HL-60/S4 treated with phorbol 12-myristate 13-acetate at 8.2 ng/mL for 4 days and 3 days (cell line): Measurements from ENCODE around the gene SIX3.

Experiments
- in situ Hi-C: fragments of 300-500 bp; cut with MboI; formaldehyde crosslinking; loops from 2 replicates; pipeline ENCODE4 v1.15.0; 2022; ENCODE audit warnings: low sequenced_read_pairs

SIX3 gene

DNA sequence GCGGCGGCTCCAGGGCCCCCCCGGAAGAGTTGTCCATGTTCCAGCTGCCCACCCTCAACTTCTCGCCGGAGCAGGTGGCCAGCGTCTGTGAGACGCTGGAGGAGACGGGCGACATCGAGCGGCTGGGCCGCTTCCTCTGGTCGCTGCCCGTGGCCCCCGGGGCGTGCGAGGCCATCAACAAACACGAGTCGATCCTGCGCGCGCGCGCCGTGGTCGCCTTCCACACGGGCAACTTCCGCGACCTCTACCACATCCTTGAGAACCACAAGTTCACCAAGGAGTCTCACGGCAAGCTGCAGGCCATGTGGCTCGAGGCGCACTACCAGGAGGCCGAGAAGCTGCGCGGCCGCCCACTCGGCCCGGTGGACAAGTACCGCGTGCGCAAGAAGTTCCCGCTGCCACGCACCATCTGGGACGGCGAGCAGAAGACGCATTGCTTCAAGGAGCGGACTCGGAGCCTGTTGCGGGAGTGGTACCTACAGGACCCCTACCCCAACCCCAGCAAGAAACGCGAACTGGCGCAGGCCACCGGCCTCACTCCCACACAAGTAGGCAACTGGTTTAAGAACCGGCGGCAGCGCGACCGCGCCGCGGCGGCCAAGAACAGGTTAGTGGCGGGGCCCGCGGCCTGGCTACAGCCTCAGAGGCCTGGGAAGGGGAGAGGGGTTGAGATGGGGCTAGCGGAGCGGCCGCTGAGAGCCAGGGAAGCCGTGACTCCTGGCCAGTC is 965 bp downstream of the SIX3 start:
- in situ Hi-C loops = no loop called here

DNA sequence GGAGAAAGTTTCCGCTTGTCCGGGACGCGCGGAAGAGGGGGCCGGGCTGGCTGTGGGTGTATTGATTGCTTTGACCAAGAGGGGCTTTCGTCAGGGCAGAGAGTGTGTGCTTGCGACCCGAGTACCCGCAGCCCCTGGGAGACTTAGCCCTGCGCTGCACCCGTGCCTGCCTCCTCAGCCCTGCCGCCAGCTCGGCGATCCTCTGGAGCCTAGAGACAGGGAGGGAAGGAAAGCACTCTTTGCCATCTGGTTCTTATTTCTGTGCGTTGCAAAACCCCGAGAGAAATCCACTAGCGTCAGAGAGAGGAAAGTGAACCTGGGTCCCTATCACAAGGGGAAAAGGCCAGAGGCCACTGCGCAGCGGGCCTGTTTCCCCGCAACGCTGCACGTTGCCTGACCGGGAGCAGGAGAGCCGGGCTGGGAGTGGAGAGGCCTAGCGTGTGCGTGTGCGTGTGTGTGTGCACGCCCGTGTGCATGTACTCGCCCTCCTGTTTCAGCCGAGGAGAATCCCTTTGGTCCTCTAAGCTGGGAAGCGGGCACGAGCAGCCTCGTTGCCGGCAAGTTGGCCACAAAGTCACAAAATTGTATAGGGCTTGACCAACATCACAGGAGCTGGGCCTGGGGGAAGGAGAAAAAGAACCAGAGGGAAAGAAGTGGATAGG is 1.7 kb downstream of the SIX3 start:
- in situ Hi-C loops = no loop called here

DNA sequence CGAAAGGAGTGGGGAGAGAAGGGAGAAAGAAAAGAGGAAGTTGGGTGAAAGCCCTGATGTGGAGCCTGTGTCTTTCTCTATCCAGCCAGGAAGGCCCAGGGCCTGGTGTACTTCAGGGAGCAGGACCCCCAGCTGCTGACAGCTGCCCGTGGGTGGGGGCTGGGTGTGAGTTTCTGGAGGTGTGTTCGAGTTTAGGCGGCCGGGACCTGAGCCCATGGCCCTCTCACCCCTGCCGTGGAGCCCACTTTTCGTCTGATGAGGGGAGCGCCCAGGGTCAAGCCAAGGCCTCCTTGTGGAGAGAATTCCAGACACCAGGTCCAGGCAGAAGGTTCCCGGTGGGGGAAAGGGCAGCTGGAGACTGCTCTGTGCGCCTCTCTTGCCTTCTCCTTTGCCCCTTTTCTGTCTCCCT is 2.2 kb downstream of the SIX3 start:
- in situ Hi-C loops = no loop called here

DNA sequence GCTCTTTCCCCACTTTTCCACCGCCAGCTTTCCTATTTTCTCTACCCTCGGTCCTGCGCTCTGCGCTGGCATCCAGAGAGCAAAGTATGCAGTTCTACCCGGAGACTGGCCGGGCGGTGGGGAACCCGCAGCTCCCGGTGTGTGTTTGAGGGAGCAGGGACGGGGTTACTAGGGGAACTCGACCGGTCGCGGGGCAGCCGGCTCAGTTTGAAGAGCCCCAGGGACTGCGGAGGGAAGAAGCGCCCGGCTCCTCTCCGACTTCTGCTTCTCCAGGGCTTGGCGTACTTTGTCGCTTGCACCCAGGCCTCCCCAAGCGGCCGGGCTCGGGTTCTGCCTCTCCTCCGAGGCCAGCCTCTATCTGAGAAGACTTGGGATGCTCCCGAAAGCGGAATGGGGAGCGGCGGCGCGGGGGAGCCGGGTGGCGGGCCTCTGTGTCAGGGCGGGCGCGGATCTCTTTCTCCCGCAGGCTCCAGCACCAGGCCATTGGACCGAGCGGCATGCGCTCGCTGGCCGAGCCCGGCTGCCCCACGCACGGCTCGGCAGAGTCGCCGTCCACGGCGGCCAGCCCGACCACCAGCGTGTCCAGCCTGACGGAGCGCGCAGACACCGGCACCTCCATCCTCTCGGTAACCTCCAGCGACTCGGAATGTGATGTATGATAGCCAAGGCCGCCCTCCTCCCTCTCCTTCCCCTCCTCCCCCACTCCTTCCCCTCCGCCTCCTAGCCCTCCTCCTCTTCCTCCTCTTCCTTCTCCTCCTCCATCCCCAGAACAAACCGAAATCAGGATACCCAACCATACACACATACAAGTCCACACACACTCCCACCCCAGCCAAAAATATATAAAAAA is 2.8 kb downstream of the SIX3 start:
- in situ Hi-C loops = no loop called here

DNA sequence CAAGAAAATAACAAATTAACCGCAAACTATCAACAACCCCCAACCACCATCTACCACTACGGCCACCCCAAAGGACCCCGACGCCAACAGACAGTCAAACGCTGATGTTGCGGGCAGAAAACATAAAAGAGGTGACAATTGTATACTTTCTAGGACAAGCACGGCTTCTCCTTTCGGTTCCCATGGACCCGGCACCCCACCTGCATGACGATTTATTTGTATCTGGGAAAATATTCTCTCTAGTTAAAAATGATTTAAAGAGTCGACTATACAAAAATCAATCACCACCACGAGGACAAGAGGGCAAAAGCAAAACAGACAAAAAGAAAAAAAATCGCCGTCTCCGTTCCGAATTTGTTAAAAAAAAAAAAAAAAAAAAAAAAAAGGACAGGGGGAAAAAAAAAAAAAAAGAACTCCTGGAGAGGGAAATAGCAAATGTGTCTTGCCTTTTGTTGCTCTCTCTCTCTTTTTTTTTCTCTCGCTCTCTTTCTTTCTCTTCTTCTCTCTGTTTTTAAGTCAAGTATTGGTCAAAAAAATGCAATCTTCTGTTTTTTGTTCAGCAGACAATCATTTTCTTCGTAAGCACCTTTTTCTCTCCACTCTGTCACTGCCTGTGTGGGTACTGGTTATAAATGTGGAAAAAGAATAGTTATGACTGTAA is 3.6 kb downstream of the SIX3 start:
- in situ Hi-C loops = no loop called here

DNA sequence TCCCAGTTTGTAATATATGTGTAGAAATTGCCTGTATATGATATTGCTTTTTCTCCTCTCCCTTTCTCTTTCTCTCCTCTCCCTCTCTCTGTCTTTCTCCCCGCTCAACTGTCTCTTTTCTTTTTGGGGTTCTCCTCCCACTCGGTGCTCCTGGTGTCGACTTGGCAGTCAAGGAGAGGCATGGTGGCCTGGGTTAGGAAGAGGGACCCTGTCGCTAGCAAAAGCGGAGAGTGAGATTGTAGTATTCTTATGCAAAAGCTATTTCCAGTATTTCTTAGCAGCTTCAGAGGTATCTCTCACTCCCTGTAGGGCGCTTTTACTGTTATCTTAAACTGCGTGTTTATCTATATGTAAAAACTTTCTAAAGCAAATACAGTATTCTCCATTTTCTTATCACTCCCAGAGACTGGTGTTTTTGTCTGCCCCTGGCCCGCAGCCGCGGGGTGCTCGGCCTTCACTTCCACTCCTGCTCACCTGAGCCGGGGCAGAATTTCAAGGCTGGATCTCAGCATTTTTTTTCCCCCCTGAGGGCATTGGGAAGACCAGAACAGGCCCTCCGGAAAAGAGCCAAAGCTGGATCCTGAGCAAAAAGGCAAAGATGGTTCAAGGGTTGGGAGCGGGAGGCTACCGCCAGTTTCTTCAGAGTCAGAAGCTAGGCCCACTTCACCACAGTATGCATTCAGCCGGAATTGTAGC is 4.3 kb downstream of the SIX3 start:
- in situ Hi-C loops = no loop called here

DNA sequence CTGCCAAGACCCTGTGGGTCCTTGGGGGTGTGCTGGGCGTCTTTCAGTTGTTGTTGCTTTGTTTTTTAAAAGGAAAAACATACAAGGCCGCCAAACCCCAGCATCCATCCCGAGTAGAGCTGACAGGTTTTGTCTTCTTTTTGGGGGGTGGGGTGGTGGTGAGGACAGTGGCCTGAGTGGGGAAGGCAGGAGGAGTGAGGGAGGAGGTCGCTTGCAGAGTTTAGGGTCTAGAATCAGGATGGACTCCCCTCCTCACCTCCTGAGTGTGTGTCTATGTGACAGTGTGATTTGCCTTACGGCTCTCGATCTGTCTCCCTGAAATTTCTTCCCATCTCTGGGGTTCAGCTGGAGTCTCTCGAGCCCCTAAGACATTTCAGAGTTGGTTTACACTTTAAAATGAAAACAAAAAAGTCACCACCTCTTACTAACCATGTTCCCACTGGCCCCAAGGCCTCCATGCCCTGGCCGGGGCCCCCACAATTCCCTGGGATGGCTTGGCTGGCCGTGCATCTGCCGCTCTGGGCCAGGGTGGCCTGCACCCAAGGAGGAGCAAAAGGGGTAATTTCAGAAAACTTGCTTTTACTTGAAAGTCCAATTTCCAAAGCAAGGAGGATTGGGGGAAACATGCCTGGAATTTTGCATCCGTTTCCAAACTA is 5.0 kb downstream of the SIX3 start:
- in situ Hi-C loops = no loop called here

DNA sequence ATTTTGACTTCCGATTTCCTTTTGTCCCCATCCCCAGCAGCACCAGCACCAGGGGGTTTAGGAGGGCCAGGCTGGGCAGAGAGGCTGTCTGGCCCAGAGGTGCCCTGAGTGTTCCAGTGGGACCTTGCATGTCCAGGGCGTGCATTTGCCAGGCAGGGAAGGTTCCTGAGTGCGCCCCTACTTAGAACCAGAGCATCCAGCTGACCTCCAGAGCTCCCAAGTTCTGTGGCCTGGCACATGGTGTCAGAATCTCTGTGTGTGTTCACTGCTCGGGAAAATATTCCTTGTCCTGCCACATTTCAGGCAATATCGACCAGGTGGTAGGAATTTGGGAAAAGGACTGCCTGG is 5.5 kb downstream of the SIX3 start:
- in situ Hi-C loops = no loop called here

DNA sequence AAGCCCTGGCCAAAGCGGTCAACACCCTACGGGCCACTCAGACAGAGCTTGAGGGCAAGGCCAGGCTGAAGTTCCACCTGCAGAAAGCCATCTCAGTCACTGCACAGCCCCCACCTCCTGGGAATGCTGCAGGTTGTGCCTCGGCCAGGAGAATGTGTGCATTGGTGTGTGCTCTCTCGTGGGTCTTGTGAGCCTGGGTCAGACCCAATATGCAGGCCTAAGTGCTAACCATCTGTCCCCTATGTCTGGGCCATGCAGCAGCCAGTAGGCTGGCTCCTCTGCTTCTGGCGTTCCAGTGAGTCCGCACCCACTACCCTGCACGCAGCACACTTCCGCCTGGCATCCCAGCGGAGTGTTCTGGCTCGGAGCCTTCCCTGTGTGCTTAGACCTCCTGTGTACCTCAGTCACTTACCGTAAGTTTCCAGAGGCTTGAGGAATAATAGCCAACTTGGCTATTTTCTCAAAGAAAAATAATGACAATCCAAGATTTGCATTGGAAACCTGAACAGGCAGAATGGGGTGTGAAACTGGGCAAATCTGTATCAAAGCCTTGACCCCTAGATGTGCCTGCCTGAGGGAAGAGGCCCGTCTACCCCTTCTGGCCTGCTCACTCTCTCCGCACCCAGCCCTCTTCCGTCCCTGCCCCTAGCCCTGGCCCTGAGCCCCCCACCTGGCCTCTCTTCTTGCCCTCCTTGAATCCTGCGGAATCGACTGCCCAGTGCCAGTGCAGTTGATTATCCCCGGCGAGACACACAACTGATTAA is 7.2 kb downstream of the SIX3 start:
- in situ Hi-C loops = no loop called here

DNA sequence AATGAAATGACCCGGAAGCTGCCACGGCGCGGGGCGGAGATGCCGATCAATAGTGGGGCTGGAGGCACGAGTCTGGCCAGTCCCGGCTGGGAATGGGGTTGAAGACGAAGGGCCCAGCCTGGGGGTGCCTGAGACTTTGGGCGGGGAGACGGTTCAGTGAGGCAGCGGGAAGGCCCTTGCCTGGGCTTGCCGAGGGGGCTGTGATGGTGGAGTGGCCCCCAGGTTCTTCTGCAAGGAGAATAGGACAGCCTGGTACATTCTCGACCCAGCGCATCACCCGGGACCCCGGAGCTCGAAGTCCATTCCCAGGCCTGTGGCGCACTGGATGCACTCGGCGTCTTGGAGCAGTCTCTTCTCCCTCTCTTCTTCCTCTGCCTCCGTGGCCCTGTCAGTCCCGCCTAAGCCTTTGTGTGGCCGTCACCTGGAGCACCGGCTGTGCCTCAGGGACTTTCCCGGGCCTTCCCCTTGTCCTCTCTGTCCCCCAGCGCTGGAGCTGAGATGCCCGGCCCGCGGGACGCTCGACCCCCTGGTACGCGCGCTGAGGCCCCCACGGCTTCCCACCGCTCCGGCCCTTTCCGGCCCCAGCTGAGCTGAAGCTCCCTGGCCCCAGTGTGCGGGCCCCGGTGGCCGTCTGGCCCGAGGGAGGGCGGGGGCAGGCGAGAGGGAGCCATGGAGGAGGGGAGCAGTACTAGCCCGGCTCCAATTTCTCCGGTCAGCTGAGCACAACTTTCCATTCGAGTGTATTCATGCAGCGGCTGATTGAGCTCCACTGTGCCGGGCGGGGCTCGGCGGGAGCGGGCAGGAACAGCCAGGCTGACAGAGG is 8.0 kb downstream of the SIX3 start:
- in situ Hi-C loops = loop anchor here (25.0 kb wide), 2 partner anchors 462 to 912 kb away; no protein-coding TSS in a partner anchor

DNA sequence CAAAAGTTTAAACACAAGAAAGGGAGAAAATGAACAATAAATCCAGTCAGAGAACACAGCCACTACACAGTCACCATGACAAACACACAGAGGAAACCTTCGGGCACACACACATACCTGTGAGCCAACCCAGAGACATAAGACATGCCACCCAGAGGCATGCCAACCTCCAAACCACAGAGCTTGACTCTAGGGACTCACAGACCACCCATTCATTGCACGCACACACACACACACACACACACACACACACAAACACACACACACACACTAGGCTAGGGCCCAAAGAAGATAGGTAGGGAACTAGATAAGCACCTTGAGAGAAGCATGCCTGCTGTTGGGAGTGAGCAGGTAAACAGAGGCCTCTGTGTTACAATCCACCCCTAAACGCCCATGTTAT is 9.1 kb downstream of the SIX3 start:
- in situ Hi-C loops = loop anchor here (25.0 kb wide), 2 partner anchors 463 to 913 kb away; no protein-coding TSS in a partner anchor

DNA sequence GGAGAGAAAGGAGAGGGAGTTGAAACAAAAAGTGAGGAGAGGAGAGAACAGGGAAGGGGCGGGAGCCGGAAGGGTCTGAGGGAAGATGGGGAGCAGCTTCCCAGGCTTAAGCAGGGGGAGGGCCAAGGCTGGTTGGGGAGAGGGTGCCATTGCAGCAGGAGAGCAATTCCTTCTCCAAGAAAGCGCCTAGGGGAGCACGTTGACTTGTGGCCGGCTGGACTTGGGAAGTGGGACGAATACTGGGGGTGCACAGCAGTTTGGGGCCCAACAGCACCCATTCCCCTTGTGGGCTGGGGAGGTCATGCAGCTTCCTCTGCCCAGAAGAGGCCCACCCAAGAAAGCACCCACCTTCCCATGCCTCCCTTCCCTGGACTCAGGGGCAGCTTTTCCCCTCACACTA is 9.6 kb downstream of the SIX3 start:
- in situ Hi-C loops = loop anchor here (25.0 kb wide), 2 partner anchors 464 to 914 kb away; no protein-coding TSS in a partner anchor

DNA sequence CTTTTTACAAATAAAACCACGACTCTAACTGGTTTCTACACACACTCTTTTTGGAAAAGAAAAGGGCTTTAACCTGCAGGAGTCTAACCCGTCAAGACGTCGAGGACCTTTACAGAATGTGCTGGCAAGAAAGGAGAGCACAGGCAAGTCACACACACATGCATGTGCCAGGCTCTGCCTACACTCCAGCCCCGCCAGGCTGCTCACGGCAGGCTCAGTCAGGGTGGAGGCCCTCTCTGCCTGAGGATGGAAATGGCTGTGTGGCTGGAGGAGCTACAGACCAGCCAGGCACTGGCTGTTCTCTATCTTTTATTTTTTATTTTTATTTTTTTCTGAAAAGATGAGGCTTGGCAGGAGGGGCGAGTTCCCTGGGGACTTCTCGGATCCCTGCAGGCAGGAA is 10.2 kb downstream of the SIX3 start:
- in situ Hi-C loops = loop anchor here (25.0 kb wide), 2 partner anchors 464 to 914 kb away; no protein-coding TSS in a partner anchor

DNA sequence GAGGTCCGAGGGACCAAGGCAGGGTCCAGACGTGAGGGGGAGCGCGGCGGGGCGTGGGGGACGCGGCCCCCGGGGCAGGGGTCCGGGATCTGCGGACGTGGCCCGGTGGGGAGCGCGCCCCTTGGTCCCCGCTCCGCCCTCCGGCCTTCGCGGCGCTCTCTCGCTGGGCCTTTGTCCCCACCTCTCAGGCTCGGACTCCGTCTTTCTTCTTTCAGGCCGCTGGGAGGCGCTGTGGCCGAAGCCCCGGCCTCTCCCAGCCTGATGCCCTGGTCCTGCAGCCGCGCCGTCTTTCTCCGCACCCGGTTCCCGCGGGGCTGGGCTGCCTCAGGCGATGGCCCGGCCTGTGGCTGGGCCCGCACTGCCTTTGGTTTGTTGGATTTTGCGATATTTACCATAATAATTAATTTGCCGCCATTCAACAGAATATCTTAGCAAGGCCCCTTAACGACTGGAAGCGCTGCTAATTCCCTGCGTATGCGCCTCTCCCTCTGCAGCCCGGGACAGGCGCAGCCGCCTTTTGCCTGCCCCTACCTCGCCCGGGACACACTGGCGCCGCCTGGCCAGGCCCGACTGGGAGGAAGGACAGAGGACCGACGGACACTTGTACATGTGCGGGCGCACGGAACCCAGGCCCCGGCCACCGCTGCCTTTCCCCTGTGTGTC is 10.8 kb downstream of the SIX3 start:
- in situ Hi-C loops = loop anchor here (25.0 kb wide), 2 partner anchors 465 to 915 kb away; no protein-coding TSS in a partner anchor

DNA sequence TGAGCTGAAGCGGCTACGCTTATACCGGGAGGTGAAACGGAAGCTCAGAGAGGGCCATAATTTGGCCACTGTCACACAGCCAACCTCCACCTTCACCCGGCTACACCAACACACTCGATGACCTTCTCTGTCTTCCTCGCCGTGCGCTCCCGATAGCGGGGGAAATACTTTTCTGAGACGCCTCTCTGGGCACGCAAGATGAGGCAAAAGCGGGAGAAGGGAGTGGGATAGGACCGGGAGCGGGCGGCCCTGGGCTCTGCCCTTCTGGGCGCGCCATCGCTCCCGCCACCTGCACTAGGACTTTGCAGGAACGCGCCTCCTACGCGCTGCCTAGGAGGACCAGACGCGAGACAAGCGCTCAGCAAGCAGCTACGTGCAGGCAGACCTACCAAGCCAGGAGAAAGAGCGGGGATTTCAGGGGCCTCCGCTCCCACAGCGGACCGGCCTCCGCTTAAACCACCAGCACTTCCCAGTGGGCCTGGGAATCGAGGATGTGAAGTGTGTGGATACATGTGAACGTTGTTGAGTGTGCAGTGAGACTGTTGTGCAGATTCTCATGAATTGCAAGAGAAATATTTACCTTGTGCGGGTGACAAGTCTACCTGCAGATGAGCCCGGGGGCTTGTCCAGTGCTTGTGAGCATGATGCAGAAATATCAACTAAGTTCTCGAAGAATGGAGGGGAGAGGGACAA is 11.4 kb downstream of the SIX3 start:
- in situ Hi-C loops = loop anchor here (25.0 kb wide), 2 partner anchors 466 to 916 kb away; no protein-coding TSS in a partner anchor

DNA sequence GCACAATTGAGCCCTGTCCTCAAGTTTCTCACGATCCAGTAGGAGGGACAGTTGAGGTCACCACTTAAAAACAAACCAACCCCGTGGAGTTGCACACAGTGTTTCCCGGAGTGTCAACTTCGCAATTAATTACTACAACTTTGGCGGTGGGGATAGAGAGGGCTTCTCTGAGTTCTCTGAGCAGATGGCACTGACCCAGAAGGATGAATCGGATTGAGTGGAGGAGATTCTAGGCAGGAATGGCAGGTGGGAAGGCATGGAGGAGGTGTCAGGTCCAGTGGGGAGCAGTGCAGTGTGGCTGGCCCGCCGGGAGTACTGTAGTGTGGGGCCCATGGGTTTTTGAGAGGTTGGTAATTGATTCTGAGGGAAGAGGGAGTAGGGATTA is 12.0 kb downstream of the SIX3 start:
- in situ Hi-C loops = loop anchor here (25.0 kb wide), 2 partner anchors 466 to 916 kb away; no protein-coding TSS in a partner anchor

DNA sequence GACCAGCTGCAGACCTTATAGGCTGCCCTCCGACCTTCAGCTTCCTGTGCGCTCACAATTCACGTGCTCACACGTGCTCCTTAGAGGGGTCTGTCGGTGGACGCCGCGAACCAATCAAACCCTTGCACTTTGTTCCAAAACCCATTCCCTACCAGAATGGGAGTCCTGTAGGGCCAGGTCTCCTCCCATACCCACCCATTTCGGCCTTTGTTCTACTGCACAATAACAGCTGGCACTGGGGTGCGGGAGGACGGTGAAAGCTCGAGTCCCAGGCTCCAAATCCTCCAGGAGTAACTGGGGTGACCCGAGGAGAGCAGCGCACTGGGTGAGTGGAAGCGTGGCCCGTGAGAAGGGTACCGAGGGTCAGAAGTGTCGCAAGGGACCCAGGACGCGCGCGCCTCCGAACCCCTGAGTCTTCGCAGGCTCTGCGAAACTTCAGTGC is 13.0 kb downstream of the SIX3 start:
- in situ Hi-C loops = loop anchor here (25.0 kb wide), 2 partner anchors 467 to 917 kb away; no protein-coding TSS in a partner anchor
